CD4-positive, alpha-beta T cell (primary cell): ENCODE results near the gene FAM210A. TPM values are rescaled to one million over a fixed set of nuclear protein-coding genes. Genes with fewer than 3 reads are reported as not detected.

Source experiments
- ATAC-seq: fragments of 200-7000 bp; cut with Tn5 transposase; one replicate; pipeline ENCODE4 v1.10.0; 2022; ENCODE audit warnings: mild to moderate bottlenecking; ENCODE audit not compliant: poor library complexity
- CTCF ChIA-PET: fragments of 350-600 bp; sonication (Branson Sonifier 250); formaldehyde crosslinking; loops from one replicate; lab custom pipeline; 2021; ENCODE audit warnings: antibody characterized with exemption, inconsistent platforms; lab: Charles Lee
- POLR2A ChIA-PET: fragments of 350-600 bp; sonication (Branson Sonifier 250); formaldehyde crosslinking; loops from one replicate; lab custom pipeline; 2021; ENCODE audit warnings: antibody characterized with exemption, inconsistent platforms; lab: Charles Lee
- DNase-seq, 14 experiments: peaks; one replicate each; pipeline ENCODE4 v3.0.0-alpha.2; 2013 to 2020; ENCODE audit warnings: mixed read lengths in 2 of 14
- H3K27ac ChIP-seq, 2 donors: one replicate each; pipeline versions ENCODE4 v1.5.1 to v1.7.0; 2013; ENCODE audit warnings: low read length in 2 of 2, low read depth in 1 of 2, mild to moderate bottlenecking in 1 of 2
- H3K27me3 ChIP-seq, 2 experiments: 1 replicate in 1 of 2; 2 replicates in 1 of 2; pipeline versions ENCODE4 v1.6.1 to v1.7.0; 2013; ENCODE audit warnings: low read length in 2 of 2, control low read depth in 1 of 2, mild to moderate bottlenecking in 1 of 2, moderate library complexity in 1 of 2; ENCODE audit not compliant: insufficient read depth in 2 of 2, control insufficient read depth in 1 of 2
- H3K36me3 ChIP-seq: one replicate; pipeline ENCODE4 v1.6.1; 2013; ENCODE audit warnings: low read length, control low read depth; ENCODE audit not compliant: insufficient read depth
- H3K4me1 ChIP-seq: one replicate; pipeline ENCODE4 v1.6.1; 2013; ENCODE audit warnings: low read length, control low read depth; ENCODE audit not compliant: insufficient read depth
- H3K4me3 ChIP-seq: one replicate; pipeline ENCODE4 v1.5.1; 2013; ENCODE audit warnings: mild to moderate bottlenecking, low read length, moderate library complexity
- H3K9me3 ChIP-seq, 2 experiments: 1 replicate in 1 of 2; 2 replicates in 1 of 2; pipeline versions ENCODE4 v1.6.1 to v1.7.0; 2013; ENCODE audit warnings: low read length in 2 of 2, mild to moderate bottlenecking in 2 of 2, control low read depth in 1 of 2, moderate library complexity in 1 of 2; ENCODE audit not compliant: control insufficient read depth in 1 of 2, insufficient read depth in 1 of 2
- H3K27ac Mint-ChIP-seq: one replicate; pipeline ENCODE4 v1.8.0; 2020; ENCODE audit warnings: mixed read lengths
- H3K27me3 Mint-ChIP-seq: one replicate; pipeline ENCODE4 v1.8.0; 2021; ENCODE audit warnings: mixed read lengths
- H3K36me3 Mint-ChIP-seq: one replicate; pipeline ENCODE4 v1.8.0; 2021; ENCODE audit warnings: low read depth, mixed read lengths
- H3K4me1 Mint-ChIP-seq: one replicate; pipeline ENCODE4 v1.8.0; 2021; ENCODE audit warnings: low read depth, mixed read lengths
- H3K4me3 Mint-ChIP-seq: one replicate; pipeline ENCODE4 v1.8.0; 2020; ENCODE audit warnings: mild to moderate bottlenecking, mixed read lengths
- H3K9me3 Mint-ChIP-seq: one replicate; pipeline ENCODE4 v1.8.0; 2020; ENCODE audit warnings: mixed read lengths
- intact Hi-C, 2 experiments: fragments of 100-400 bp; cut with DNase I in 1 of 2; cut with micrococcal nuclease in 1 of 2; formaldehyde crosslinking; loops; one replicate each; pipeline versions ENCODE4 v1.15.1 to v1.9.0; 2023 to 2025; cut with DNase I, micrococcal nuclease
- total RNA-seq, 174 experiments: library from RNA in 2 of 174; stranded (reverse) in 2 of 174; gene quantifications; one replicate each; pipeline ENCODE4 v1.2.3 and lab custom pipeline; 2021 to 2026
- TF ChIP-seq, protein P1 (sequence below): fragments of 200-600 bp; IDR thresholded peaks from one replicate; pipeline ENCODE4 v1.8.0; 2022; ENCODE audit warnings: antibody characterized with exemption, mild to moderate bottlenecking

The FAM210A gene
- total RNA-seq, 2 experiments from 2014 or later: 3.4 to 3.5 TPM

DNA sequence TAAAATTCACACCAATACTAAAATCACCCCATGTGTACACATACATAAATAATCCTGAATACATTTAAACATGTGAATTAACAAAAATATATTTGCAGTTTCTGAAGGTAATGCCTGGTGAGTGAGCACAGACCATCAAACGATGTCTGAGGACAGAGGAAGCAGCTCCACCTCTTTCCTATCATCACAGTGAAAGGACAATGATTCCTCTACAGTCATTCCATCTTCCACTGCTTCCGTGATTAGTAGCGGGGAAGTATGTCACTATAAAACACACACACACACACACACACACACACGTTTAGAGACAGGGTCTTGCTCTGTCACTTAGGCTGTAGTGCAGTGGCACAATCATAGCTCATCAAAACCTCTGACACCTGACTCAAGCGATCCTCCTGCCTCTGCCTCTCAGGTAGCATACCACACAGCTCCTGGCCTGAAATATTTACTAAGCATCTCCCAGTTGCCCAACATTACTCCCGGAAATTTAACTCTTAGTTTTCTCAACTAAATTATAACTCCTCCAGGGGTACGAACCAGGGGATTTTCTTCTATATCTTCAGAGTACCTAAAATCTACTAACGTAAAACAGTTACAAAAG, 12.8 kb downstream of the FAM210A start:
- ATAC-seq: no peak
- CTCF ChIA-PET: no interaction called here

DNA sequence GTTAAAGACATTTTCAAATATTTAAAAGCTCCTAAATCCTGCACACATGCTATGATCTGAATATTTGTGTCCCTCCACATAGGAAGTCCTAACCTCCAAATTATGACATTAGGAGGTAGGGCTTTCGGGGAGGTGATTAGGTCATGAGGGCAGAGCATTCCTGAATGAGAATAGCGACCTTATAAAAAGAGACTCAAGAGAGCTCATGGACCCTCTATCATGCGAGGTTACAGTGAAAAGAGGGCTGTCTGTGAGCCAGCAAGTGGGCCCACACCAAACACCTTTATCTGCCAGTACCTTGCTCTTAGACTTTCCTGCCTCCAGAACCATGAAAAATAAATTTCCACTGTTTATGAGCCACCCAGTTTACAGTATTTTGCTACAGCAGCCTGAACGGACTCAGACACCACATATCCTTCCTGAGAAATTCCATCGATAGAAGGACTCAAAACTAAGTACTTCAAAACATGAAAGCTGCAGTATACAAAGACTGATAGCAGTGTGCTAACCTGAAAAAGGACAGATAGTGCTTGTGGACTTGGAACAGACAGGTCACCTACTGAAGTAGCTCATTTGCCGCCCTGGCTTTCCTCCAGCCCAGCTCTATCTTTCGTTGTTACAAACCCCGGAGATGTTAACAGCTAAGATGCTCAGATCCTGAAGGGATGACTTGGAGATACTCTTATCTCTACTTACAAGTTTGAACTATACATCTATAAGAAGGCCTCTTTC, 13.8 kb downstream of the FAM210A start:
- H3K4me1 Mint-ChIP-seq: peaks cover 41% of the 10 kb centered on the region
- H3K27me3 ChIP-seq: no peaks in the 10 kb centered on the region
- no peak overlapping the region for H3K27ac Mint-ChIP-seq
- no peaks in the 10 kb centered on the region for H3K27me3 Mint-ChIP-seq
- no peak overlapping the region for H3K4me3 ChIP-seq
- DNase-seq (no peak), ATAC-seq (no peak)
- H3K9me3 Mint-ChIP-seq: no peaks in the 10 kb centered on the region
- H3K4me3 Mint-ChIP-seq: no peak overlapping the region
- H3K27ac ChIP-seq: no peak overlapping the region
- CTCF ChIA-PET: no interaction called here
- H3K36me3 Mint-ChIP-seq: peaks cover 25% of the 10 kb centered on the region
- TF ChIP-seq, protein P1, sequence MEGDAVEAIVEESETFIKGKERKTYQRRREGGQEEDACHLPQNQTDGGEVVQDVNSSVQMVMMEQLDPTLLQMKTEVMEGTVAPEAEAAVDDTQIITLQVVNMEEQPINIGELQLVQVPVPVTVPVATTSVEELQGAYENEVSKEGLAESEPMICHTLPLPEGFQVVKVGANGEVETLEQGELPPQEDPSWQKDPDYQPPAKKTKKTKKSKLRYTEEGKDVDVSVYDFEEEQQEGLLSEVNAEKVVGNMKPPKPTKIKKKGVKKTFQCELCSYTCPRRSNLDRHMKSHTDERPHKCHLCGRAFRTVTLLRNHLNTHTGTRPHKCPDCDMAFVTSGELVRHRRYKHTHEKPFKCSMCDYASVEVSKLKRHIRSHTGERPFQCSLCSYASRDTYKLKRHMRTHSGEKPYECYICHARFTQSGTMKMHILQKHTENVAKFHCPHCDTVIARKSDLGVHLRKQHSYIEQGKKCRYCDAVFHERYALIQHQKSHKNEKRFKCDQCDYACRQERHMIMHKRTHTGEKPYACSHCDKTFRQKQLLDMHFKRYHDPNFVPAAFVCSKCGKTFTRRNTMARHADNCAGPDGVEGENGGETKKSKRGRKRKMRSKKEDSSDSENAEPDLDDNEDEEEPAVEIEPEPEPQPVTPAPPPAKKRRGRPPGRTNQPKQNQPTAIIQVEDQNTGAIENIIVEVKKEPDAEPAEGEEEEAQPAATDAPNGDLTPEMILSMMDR: no peak
- POLR2A ChIA-PET: no interaction called here
- no peaks in the 10 kb centered on the region for H3K4me1 ChIP-seq
- H3K36me3 ChIP-seq: no peaks in the 10 kb centered on the region
- H3K9me3 ChIP-seq: no peaks in the 10 kb centered on the region
- intact Hi-C loops: no loop called here

More for the DNA sequence above, 12.8 kb downstream of the FAM210A start:
- intact Hi-C loops: no loop called here
- Mint-ChIP-seq H3K9me3 (no peaks in the 10 kb centered on the region), H3K27ac (no peak overlapping the region), H3K27me3 (no peaks in the 10 kb centered on the region), H3K4me3 (no peak overlapping the region), H3K36me3 (peaks cover 28% of the 10 kb centered on the region), H3K4me1 (peaks cover 41% of the 10 kb centered on the region)
- H3K27me3 ChIP-seq: no peaks in the 10 kb centered on the region
- no peaks in the 10 kb centered on the region for H3K36me3 ChIP-seq
- no peak overlapping the region for H3K4me3 ChIP-seq
- H3K27ac ChIP-seq: no peak overlapping the region
- no peaks in the 10 kb centered on the region for H3K4me1 ChIP-seq
- TF ChIP-seq, protein P1: no peak
- no peak for DNase-seq
- H3K9me3 ChIP-seq: no peaks in the 10 kb centered on the region
- POLR2A ChIA-PET: no interaction called here

GRCh38 chr18:13710414-13710831, 15.9 kb downstream of the FAM210A start:
- no peaks in the 10 kb centered on the region for H3K4me1 ChIP-seq
- H3K9me3 ChIP-seq: peaks cover 1 to 4% of the 10 kb centered on the region in 2 experiments
- Mint-ChIP-seq H3K36me3 (peaks cover 47% of the 10 kb centered on the region), H3K27ac (no peak overlapping the region), H3K9me3 (peaks cover 4% of the 10 kb centered on the region), H3K4me1 (peaks cover 28% of the 10 kb centered on the region), H3K27me3 (no peaks in the 10 kb centered on the region), H3K4me3 (no peak overlapping the region)
- TF ChIP-seq, protein P1: no peak
- ChIA-PET POLR2A (no interaction called here), CTCF (no interaction called here)
- H3K27me3 ChIP-seq: no peaks in the 10 kb centered on the region
- intact Hi-C loops: no loop called here
- DNase-seq: no peak
- no peaks in the 10 kb centered on the region for H3K36me3 ChIP-seq
- no peak overlapping the region for H3K4me3 ChIP-seq
- ATAC-seq: no peak
- H3K27ac ChIP-seq: no peak overlapping the region
